Amniotic epithelial cell (primary cell): ENCODE measurements around the gene TREH.

Experiments used
- DNase-seq: peaks from one replicate; pipeline ENCODE4 v3.0.0-alpha.2; 2010; ENCODE audit warnings: low read depth

TREH gene

GRCh38 chr11:118663902-118664301, 15.5 kb downstream of the TREH start:
- no peak for DNase-seq

DNA sequence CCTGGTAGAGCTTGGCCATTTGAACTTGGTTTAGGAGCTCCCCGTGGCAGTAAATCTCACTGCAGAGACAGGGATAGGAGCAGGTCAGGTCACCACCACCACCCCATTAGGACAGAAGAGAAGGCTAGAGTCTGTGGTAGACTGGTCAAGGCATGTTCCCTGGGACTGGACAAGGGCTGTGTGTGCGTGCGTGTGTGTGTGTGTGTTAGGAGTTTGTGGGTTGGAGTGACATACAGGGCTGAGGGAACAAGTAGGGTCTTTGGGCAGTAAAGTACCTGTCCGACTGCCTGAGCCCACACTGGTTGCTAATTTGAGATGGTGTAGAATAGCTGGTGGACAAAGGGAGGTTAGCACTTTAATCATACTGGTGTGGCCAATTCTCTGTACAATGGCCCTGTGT, 16.1 kb downstream of the TREH start:
- no peak for DNase-seq

DNA sequence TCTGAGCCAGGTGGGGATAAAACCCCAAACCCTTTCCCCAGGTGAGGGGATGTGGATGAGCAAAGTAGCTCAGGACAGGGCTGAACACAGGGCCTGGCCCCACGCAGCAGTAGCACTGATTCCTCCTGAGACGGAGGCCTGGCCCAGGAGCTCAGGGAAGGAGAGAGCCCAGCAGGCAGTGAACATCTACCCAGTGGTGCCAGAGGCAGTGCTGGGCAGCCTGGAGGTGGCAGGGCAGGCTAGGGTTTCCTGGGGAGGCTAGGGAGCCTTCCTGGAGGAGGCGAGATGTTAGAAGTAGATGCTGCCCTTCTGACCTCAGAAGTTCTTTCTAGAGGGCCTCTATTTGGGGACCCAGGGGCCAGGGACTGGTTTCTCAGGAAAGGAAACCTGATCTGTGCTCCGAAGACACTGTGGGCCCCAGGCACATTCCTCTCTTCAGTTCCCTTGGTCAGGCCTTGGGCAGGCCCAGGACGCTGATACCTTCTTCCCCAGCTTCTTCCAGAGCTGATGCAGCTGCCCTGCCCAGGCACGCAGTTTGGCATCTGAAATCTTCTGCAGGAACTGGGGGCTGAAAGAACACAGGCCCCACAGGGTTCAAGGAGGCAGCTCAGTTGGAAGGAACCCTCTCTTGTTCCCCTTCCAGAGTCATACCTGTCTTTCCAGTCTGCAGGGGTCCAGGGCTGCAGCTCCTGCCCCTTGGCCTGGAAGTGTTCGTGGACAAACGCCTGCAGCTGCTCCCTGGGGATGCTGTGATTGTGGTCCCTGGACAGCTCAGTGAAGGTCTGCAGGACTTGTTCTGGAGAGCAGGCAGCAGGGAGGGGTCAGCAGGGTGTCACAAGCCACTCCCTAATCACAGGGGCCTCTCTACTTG, 16.8 kb downstream of the TREH start:
- DNase-seq: no peak

DNA sequence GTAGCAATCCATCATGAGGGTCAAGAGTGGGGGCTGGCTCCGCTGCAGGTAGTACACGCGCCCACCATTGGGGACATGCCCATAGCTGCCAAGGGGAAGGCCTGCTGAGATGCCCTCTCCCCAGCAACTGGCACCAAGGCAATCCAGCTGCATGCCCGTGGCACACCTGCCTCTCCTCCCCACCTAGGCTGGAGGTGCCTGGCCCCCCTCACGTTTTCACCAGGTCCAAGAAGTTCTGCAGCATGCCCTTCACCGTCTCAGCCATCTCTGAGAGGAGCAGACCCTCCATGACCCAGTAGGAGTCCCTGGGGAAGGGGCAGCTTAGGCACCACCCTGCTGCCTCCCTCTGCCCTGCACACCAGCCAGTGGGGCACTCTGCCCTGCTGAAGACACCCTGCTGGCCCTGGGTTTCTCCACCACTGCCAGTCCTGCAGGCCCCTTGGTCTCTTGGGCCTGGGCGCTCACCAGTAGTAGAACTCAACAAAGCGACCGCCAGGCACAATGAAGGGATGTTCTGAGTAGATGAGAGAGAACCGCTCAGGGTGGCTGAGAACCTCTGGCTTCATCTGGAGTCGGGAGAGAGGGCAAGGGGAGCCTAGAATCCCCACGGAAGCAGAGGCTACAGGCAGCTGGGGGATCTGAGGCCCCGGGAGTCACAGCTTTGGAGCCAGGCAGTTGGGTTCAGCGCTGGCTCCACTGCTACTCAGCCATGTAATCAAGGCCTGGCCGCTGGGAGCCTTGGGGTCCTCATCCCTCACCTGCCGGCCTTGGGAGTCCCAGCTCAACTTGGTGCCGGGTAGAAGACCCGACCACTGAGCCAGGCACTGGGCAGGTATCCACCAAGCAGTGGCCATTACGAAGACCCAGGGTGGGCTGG, 17.8 kb downstream of the TREH start:
- DNase-seq: no peak

DNA sequence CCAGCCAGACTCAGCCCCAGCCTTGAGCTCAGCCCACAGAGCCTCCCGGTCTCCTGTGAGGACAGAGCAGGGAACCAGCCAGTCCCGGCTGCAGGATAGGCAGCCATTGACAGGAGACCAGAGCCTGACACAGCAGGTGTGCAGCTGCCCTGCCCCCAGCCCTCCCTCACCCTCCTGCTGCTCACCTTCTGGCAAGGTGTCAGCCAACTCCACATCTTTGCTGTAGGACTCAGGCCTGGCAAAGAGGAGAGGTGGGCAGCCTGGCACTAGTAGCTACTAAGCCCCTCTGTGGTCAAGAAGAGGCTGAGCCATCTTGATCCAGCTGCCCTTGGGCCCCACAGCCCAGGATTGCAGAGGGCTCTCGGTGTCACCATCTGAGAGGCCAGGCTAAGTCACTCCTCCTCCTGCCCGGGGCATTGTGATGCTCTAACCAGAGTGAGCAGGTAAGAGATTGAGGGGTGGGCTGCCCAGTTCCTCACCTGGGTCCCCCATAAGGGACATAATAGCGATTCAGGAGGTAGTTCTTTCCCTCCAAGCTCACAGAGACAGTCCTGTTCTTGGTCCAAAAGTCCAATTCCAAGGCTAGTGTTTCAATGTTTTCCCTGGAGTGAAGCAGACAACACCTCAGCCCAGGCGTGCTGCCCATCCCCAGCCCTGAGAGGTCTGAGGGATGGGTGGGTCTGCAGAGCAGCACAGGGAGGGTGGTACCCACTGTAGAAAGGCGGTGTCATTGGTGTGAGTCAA, 18.6 kb downstream of the TREH start:
- no peak for DNase-seq

GRCh38 chr11:118659953-118660680, 19.3 kb downstream of the TREH start:
- DNase-seq: no peak

DNA sequence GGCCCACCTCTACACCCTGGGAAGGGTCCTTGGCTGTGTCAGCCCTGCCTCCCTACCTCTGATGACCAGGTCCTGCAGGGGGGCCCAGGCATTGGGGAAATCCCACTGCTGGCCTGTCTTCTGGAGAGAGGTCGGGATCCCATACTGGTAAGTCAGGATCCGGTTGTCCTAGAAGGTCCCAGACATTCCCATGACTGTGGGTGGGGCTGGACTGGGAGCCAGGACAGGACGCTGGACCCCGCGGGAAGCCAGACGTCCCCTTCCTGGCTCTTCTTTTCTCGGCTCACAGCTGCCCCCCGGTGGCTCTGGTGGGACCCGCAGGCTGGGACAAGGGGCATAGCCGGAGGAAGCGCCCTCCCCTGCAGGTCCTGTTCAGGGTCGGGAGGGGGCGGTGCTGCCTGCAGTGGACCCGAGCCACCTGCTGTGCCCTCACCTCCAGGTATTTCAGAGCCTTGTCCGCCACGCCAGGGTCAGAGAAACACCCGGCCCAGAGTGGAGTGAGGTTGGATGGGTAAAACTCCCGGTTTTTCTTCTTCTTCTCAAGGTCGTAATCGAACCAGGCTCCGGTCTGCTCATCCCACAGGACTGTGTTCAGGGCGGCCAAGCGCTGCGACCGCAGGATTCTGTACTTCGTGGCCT, 20.0 kb downstream of the TREH start:
- peak; percentile 60 for DNase-seq

- DNase-seq: no peak
Measured at GRCh38 chr11:118658429-118659313, 20.8 kb downstream of the TREH start.

GRCh38 chr11:118657709-118658428, 21.6 kb downstream of the TREH start:
- no peak for DNase-seq

GRCh38 chr11:118657238-118657637, 22.2 kb downstream of the TREH start:
- DNase-seq: no peak

DNA sequence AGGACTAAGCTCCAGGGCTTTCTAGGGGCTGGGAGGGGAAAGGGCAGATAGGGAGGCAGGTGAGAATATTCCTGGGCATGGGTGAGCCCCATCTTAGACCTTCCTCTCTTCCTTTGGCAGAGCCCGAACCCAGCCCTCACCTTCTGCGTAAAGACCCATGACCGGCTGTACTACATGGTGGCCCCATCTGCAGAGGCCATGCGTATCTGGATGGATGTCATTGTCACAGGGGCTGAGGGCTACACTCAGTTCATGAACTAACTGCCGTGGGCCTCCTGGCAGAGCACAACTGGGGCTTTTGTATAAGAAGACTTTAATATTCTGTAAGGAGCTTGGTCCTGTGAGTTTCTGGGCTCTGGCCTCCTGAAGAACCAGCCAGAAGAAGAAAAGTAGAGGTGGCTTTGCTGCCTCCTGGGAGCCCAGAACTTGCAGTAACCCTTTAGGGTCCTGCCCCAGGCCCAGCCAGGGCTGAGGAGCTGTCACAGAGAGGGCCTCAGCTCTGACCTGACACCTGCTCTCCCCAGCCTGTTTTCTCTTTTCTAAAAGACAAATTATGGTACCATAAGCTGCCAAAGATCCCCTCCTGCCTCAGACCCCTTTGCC, 22.8 kb downstream of the TREH start:
- no peak for DNase-seq

DNA sequence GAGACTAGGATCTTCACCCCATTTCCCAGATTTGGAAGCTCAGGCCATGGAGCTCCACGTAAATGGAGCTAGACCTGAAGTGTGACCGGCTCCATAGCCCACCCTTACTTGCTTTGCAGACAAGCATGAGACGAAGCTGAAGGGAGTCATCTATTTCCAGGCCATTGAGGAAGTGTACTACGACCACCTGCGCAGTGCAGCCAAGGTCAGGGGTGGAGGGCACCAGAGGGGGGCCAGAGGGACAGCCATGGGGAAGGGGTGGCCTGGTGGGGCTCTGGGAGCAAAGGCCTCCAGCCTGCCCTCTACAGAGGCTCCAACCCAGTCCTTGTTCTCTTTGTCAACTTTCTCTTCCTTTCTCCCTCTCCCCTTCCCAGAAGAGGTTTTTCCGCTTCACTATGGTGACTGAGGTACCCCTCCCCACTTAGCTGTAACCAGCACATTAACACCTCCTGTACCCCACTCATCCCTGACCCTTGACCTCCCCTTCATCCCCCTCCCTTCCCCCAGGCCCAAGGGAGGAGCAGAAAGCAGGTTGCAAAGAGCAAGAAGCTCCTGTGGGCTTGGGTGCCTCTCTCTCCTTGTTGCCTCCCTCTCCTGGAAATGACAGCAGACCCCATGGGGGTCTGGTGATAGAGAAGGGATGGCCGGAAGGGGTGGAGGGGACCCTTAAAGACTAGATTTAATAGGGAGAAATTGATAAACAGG, 23.8 kb downstream of the TREH start:
- no peak for DNase-seq

GRCh38 chr11:118653684-118654390, 25.6 kb downstream of the TREH start:
- no peak for DNase-seq

- DNase-seq: no peak
Measured at GRCh38 chr11:118652681-118653181, 26.7 kb downstream of the TREH start.

GRCh38 chr11:118651820-118652219, 27.6 kb downstream of the TREH start:
- no peak for DNase-seq

DNA sequence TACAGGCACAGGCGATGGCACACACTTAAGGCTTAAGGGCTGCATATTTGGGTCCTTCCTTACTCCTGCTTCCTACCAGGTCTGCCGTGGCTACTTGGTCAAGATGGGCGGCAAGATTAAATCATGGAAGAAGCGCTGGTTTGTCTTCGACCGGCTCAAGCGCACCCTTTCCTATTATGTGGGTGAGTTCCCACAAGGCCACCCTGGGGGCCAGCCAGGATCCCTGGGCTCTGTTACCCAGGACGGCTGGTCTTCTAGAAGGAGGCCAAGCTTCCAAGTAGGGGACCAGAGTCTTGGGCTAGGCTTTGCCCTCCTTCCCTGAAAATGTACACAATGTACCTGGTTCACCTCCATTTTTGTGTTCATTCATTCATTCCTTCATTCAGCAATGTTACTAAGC, 29.1 kb downstream of the TREH start:
- DNase-seq: no peak

- no peak for DNase-seq
Measured at GRCh38 chr11:118649941-118650340, 29.5 kb downstream of the TREH start.

GRCh38 chr11:118648291-118648690, 31.2 kb downstream of the TREH start:
- DNase-seq: no peak
